ENCODE results near the gene LY6G6F. TPM values are rescaled to one million over a fixed set of nuclear protein-coding genes. Genes with fewer than 3 reads are reported as not detected.

LY6G6F gene
- total RNA-seq, 6 experiments from 2014 or later, result not detected

DNA sequence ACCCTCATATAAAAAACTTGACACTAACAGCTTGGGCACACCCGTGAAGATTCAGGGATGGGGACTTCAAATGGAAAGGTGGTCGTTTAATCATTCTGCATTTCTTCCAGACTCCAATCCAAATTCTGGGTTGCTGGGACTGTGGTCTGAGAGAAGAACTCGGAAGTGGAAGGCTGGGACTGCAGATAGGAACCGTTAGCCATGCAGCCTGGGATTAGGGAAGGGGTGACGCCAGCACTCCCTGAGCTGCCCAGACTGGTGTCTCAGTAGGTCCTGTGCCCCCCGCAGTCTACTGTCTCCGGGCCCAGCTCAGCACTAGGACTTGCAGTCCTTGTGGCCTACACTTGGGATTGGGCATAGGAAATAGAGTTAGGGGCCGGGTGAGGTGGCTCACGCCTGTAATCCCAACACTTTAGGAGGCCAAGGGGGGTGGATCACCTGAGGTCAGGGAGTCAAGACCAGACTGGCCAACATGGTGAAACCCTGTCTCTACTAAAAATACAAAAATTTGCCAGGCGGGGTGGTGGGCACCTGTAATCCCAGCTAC, 30.2 kb downstream of the LY6G6F start:
- peaks cover 41% of the 10 kb centered on the region for H3K36me3 Mint-ChIP-seq (ENCODE audit: low read depth)
- TF ChIP-seq, protein P1, sequence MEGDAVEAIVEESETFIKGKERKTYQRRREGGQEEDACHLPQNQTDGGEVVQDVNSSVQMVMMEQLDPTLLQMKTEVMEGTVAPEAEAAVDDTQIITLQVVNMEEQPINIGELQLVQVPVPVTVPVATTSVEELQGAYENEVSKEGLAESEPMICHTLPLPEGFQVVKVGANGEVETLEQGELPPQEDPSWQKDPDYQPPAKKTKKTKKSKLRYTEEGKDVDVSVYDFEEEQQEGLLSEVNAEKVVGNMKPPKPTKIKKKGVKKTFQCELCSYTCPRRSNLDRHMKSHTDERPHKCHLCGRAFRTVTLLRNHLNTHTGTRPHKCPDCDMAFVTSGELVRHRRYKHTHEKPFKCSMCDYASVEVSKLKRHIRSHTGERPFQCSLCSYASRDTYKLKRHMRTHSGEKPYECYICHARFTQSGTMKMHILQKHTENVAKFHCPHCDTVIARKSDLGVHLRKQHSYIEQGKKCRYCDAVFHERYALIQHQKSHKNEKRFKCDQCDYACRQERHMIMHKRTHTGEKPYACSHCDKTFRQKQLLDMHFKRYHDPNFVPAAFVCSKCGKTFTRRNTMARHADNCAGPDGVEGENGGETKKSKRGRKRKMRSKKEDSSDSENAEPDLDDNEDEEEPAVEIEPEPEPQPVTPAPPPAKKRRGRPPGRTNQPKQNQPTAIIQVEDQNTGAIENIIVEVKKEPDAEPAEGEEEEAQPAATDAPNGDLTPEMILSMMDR (IDR thresholded peaks at IDR 0.05), result no peak
- peak overlapping the region; percentile 98 for H3K4me3 Mint-ChIP-seq
- peaks cover 68% of the 10 kb centered on the region for H3K4me1 Mint-ChIP-seq (ENCODE audit: low read depth)
- no peaks in the 10 kb centered on the region for H3K9me3 Mint-ChIP-seq
- DNase-seq, result no peak
- H3K27ac Mint-ChIP-seq, result peak overlapping the region; percentile 92
- no peaks in the 10 kb centered on the region; the same call in none of the 2 replicates for H3K27me3 Mint-ChIP-seq (ENCODE audit: insufficient read depth)

DNA sequence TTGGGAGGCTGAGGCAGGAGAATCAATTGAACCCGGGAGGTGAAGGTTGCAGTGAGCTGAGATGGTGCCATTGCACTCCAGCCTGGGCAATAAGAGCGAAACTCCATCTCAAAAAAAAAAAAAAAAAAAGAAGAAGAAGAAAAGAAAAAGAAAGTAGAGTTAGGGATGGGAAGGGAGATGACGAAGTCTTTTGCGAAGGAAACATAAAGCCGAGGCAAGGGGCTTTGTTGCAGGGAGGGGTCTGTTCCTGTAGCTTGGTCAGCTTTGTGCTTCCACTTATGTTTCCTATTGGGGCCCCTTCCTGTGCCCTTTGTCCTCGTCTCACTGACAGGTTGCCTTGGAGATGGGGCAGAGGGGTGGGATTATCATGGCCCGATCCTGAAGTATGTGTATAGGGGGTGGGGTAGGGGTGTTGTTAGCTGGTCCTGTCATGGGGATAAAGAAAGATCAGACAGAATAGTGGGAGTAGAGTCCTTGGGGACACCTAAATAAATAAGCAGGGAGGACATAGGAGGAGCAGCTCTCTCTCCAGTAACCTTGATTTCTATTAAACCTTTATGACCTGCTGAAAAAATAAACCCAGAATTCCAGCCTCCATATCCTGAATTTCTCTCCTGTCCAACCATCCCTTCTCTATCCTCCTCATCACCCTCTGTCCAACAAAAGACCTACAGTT, 30.8 kb downstream of the LY6G6F start:
- no peaks in the 10 kb centered on the region for H3K9me3 Mint-ChIP-seq
- H3K27me3 Mint-ChIP-seq (ENCODE audit: insufficient read depth), result no peaks in the 10 kb centered on the region; the same call in none of the 2 replicates
- DNase-seq, result no peak
- peaks cover 40% of the 10 kb centered on the region for H3K36me3 Mint-ChIP-seq (ENCODE audit: low read depth)
- H3K27ac Mint-ChIP-seq, result peak overlapping the region; percentile 92
- peaks cover 62% of the 10 kb centered on the region for H3K4me1 Mint-ChIP-seq (ENCODE audit: low read depth)
- H3K4me3 Mint-ChIP-seq, result peak overlapping the region; percentile 98
- TF ChIP-seq, protein P1 (IDR thresholded peaks at IDR 0.05), result no peak

DNA sequence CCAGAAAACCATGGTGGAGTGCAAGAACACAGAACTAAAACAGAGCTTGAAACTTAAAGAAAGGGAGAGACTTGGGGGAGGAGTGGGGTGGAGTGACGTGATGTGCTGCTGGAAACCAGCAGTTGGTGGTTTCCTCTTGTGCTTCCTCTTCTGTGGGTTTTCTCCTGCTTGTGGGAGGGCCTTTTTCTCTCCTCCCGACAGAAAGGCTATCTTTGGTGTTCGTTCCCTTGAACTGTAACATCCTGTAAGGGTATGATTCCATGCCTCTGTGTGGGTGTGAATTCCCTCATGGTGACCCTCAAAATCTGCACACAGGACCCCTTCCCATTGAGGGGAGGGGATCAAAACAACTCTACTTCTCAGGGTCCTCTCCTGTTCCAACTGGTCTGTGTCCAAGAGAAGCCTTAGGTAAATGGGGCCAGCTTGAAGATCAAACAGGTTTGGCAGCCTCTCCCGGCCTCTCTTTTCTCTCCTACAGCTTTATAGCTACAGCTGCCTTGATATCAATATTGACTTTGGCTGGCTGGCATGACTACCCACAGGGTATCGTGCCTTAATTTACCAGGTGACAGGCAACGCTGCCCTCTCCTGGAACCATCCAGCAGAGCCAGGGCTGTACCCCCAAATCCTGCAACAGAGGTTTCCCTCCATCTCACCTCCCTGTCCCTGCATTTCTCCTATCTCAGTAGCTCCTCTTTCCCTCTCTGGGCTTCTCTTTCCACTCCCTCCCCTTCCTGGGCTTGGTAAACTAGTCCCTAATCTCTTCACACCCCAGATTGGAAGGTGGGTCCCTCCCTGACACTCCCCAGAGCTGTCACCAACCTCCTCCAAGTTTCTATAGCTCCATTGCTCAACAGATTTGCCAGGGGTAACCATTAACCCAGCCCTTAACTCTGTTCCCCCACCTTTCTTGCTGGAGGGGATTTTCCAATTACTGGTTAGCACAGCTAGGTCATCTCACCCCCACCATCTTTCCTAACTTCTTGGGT, 31.6 kb downstream of the LY6G6F start:
- TF ChIP-seq, protein P1 (IDR thresholded peaks at IDR 0.05), result peak; percentile 63
- H3K36me3 Mint-ChIP-seq (ENCODE audit: low read depth), result peaks cover 36% of the 10 kb centered on the region
- peaks cover 58% of the 10 kb centered on the region for H3K4me1 Mint-ChIP-seq (ENCODE audit: low read depth)

DNA sequence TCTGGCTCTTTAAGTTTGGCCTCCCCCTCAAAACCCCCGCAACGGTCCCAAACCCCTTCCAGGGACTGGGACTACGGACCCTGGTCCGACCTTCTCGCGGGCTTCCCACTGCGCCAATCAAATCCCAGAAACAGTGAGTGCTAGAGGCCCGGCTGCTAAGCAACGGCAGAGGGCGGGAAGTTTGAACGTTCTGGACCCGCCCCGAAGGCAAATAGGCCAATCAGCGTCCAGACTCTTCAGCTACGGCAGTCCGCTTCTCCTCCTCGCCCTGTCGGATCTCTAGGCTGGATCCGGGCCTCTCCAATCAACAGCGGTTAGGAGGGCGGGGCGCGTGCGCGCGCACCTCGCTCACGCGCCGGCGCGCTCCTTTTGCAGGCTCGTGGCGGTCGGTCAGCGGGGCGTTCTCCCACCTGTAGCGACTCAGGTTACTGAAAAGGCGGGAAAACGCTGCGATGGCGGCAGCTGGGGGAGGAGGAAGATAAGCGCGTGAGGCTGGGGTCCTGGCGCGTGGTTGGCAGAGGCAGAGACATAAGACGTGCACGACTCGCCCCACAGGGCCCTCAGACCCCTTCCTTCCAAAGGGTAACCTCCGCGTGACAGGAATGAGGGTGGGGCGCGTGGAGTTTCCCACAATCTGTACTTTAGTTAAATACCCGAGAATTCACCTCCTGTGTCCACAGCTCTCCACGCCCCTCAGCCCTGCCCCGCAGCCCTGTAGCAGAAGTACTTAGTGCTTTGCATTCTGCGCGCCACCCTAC, 33.2 kb downstream of the LY6G6F start, which contains the start of gene MSH5:
Gene MSH5, plus strand, starts transcription at position 367 of the 758 bp plus-strand sequence. CDS start 462 bp downstream, outside the sequence.
- Mint-ChIP-seq H3K36me3 (ENCODE audit: low read depth) (peaks cover 21% of the 10 kb centered on the region), H3K4me3 (peak within 1 kb of the TSS; percentile 97), H3K9me3 (no peaks in the 10 kb centered on the region), H3K27me3 (ENCODE audit: insufficient read depth) (no peaks in the 10 kb centered on the region; the same call in none of the 2 replicates), H3K27ac (peak within 1 kb of the TSS; percentile 92), H3K4me1 (ENCODE audit: low read depth) (peaks cover 46% of the 10 kb centered on the region)
- DNase-seq, result peak; percentile 99
- TF ChIP-seq, protein P1 (IDR thresholded peaks at IDR 0.05), result no peak

More for the DNA sequence above, 31.6 kb downstream of the LY6G6F start:
- DNase-seq, result peak; percentile 78
- peak overlapping the region; percentile 92 for H3K27ac Mint-ChIP-seq
- peak overlapping the region; percentile 98 for H3K4me3 Mint-ChIP-seq
- H3K27me3 Mint-ChIP-seq (ENCODE audit: insufficient read depth), result no peaks in the 10 kb centered on the region; the same call in none of the 2 replicates
- H3K9me3 Mint-ChIP-seq, result no peaks in the 10 kb centered on the region

Measured in HFFc6 (cell line).